GM21786 (cell line): ENCODE measurements around the gene GSE1.

Experiments
- ATAC-seq: cut with Tn5 transposase; IDR thresholded peaks from one replicate; pipeline ENCODE4 v1.9.1; 2021; ENCODE audit not compliant: unreplicated experiment

The GSE1 gene

DNA sequence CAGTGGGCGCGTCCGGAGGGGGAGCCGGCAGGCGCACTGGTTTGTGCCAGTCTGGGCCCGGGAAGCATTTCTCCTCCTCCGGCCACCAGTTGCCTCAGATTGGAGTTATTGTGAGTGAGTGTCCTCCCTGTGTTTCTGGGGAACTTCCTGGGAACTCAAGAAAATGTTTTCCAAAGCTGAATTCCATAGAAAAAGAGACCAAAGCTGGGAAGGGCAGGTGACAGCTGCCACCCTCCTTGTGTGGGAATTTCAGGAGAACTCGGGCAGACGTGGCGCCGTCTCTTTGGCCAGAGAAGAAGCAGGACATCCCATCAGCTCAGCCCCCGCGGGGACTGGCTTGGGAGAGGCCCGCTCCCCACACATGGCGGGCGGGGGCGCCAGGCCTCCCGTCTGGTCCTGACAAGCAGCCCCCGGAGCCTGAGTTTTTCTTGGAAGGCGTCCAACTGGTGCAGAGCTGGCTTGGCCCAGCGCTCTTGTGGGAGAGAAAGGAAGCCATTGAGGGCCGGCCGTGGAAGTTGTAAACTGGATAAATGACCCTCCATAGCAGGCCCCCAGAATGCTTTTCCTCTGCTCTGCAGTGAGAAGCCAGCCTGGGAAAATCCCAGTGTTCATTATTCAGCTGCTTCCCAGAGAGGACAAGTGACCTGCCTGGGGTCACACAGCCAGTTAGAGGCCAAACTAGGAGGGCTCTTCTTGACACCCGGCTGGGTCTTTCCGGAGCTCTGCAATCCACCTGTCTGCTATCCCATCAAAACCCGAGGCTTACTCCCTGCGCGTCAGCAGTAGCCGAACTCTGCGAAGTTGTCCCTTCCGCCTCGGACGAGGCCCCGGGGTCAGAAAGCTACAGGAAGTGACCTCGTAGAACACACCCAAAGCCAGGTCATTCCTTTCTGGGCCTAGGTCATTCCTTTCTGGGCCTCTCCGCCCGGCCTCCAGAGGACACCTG, 39.2 kb upstream of the GSE1 start:
- no peak for ATAC-seq

DNA sequence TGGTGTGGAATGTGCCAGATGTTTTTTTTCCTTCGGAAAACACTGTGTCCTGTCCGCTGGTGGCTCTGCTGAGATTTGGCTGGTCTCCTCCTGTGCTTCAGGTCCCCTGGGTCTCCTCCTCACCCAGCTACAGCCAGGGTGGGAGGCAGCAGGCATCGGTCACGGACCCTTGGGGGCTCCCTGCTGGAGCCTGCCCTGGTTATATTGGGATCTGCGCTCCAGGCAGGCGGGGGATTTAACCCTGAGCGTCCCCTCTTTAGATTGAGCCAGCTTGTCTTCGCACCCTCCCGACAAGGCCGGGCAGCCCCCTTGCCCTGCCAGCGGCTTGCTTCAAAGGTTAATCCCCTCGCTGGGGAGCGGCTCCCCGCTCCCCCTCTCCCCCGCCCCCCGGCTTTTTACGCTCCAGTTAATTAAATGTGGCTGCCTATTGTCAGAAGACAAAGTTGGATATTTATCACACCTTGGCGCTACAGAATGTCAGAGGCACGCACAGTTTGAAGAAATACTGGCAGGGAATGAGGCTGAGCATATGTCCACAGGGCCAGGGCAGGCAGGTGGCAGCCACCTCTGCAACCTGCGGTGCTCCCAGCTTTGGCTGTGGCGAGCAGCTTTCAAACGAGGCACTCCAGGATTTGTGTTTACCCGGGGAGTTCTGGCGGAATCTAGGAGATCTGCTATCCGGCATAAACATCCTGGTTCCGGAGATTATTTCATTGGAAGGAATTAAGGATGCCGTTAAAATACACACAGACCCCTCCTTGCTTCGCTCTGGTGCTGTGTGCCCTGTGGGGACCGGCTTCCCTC, 38.2 kb upstream of the GSE1 start:
- no peak for ATAC-seq

DNA sequence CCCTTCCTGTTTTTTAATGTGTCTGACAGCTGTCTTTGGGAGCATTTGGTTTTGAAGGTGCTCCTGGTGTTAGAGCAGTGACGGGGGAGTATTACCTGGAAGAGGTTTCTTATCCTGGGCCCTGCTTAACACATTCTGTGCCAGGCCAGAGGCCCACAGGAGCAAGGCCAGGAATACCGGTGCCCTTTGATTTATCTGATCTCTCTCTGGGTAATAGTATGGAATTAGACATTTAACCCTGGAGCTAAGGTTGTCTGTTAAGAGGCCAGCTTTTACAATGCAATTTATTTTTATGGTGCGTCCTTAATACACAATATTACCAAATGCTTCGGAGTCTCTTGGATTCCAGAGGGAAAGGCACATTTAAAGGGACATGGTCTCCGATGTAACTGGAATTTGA, 37.2 kb upstream of the GSE1 start:
- ATAC-seq: no peak

DNA sequence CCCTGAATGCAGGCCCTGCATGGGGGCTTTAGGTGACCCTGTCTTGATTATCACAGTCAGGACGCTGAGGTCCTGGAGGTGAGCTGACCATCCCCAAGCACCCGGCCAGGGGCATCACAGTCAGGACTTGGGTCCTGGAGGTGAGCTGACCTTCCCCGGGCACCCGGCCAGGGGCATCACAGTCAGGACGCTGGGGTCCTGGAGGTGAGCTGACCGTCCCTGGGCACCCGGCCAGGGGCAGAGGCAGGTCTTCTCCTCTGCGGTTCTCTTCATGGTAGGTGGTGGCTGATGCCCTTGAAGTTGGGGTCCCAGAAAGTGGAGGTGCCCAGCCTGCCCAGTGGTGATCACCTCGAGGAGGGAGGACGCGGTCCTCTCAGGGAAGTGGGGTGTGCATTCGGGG, 36.2 kb upstream of the GSE1 start:
- ATAC-seq: no peak

DNA sequence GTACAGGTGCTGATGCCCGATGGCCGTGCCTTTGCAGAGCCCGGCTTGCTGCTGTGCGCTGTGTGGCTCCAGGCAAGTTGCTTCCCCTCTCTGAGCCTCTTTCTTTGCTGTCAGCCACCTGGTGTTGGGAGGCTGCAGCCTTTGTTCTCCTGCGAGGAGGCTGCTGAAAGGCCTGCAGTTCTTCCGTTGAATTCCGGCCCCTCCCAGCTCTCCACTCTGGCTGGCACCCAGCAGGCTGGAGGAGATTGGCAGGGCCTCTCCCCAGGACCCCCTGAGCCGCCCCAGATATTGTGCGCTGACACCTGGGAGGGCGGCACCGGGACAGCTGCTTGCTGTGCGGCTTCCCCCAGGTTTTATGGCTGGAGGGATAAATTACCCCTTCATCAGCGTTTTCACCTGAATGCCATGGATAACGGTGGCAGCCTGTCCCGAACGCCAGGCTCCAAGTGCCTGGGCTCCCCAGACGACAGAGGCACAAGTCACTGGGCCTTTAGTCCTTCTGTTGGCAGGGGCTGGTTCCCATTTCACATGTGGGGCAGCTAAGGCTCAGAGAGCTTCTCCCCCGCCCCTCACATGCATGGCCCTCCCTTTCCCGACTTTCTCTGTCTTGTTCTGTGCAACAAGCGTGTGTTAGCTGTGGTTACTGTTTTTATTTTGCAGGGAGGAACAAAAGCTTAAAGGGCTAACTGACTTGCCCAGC, 35.1 kb upstream of the GSE1 start:
- no peak for ATAC-seq

DNA sequence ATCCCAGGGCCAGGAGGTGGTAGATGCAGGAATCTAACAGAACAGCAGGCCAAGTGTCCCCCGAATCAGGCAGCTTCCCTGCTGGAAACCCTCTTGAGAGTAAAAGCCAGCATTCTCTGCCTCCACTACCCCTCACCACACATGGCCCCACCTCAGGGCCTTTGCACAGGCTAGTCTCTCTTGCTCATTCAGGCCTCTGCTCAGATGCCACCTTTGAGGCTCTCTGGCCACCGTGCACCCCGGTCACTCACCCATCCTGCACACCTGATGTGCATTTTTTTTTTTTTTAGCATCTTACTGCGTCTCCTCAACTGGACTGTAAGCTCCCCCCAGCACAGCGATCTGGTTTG, 34.5 kb upstream of the GSE1 start:
- ATAC-seq: no peak

DNA sequence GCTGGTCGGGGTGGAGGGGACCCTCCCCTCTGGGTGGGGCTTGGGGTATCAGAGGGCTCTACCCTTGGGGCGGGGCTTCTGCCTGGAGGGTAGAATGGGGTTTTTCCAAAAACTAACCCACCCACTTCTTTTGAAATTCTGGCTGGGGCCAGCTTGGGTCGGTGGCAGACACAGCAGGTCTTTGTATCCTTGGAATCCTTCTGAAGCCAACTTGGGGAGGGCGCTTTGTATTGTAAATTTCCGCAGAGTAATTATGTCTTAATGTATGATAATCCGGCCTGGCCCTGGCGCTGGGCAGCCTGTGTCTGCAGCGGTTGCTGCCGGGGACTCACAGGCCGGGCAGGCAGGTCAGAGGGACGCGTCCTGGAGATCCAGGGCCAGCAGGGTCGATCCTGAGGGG, 33.9 kb upstream of the GSE1 start:
- ATAC-seq: no peak

DNA sequence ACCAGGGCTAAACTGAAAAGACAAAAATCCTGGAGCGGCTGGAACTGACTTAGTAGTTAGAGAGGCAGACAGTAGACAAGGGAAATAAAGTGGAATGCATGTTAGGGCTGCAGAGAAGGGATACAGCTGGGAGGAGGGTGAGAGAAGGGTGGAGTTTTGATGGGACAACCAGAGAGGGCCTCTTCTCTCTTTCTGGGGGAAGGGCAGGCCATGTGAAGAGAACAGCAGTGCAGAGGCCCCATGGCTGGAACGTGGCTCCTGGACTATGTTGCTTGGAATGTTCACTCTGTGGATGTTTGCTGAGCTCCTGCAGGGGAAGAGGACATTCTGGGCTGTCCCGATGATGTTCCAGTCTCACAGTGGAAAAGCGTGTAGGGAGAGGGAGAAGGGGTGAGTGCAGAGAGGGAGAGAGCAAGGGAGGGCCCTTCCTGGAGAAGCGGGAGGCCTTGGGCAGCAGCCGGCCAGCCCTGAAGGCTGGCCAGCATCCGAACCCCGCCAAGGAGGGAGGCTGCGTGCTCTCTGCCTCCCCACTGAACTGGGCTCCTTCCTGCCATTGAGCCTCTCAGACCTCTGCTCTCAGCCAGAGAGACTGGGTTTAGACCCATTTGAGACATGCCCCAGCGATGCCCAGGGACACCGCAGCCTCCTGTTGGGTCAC, 33.1 kb upstream of the GSE1 start:
- ATAC-seq: no peak

DNA sequence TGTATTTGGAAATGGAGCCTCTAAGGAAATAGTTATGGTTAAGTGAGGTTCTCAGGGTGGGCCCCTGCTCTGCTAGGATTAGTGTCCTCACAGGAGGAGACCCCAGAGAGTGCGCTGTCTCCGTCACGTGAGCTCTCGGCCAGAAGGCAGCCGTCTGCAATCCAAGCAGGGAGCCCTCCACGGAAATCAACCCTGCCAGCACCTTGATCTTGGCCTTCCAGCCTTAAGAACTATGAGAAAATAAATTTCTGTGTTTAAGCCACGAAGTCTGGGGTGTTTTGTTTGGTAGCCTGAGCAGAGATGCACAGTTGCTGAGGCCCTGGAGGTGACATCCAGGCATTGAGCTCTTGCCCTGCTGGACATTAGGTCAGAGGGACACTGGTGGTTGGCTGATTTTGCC, 32.4 kb upstream of the GSE1 start:
- no peak for ATAC-seq

DNA sequence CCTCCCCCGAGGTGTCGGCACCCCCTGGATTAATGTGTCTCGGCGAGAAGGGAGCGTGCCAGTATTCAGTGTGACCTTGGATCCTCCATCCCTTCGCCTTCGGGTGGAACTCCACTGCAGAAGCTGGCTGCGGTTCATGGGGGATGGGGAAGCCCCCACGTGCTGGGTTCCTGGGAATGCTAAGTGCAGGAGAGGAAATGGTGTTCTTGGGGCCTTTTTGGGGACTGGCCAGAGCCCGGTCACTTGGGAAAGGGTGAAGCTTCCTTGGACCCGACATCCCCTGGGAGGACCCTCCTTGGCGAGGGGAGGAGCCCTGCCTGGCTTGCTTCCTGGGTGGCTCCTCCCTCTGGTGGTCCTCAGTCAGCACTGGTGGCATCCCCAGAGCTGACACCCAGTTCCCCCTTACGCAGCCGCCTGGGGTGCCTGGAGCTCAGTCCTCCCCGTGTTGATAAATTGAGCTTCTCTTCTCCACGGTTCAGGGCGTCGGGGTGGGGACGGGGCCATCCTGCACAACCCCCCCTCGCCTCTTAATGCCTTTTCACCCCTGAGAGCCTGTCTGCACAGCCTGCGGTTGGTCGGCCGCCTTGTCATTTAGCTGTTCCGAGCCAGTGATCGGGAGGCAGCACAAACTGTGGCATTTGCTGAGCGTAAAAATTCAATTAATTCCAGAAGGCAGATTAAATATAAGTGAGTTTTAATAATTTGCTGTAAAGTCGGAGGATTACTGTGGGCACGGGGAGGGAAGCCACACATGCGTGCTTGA, 30.7 kb upstream of the GSE1 start:
- no peak for ATAC-seq

DNA sequence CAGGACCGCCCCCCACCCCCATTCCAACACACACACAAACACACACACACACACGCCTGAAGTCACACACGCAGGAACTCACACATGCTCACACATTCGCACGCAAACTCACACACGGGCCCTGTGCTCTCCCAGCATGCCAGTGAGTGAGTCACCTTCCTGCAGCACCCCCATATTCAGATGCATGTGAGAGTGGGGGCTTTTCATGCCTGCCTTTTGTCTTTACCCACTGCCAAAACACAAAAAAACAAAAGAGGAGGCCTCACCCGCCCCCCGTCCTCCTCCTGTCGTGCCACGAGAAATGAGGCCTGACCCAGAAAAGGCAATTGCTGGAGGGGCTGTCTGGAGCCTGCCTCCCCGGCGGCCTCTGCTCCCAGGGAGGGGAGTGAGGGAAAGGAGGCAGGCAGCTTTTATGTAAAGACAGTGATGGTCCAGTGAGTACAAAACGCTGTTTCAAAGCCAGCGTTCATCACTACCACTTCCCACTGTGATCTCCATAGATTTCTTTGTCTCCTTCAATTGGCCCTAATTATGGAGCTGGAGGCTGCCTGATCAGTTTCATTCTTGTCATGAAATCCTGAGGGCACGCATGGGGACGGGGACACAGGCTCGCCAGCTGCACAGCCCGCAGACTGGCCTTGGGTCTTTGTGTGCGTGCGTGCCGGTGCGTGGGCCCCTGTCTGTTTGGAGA, 29.5 kb upstream of the GSE1 start:
- no peak for ATAC-seq

DNA sequence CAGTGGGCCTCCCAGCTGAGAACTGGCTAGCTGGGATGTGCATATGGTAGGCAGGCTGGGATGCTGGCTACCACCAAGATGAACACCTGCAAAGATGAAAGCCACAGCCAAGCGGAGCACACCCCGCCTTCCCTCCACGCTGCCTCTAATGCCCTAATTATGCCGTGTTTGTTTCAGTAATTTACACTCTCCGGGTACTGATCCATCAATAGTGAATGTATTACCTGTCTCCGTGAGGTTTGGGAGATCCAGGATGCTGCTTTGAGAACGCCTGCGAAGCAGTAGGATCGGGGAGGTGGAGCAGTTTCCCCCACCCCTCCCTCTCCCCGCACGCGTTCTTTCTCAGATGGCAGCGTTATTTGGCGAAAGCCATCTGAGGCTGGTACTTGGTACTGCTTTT, 28.9 kb upstream of the GSE1 start:
- ATAC-seq: no peak

DNA sequence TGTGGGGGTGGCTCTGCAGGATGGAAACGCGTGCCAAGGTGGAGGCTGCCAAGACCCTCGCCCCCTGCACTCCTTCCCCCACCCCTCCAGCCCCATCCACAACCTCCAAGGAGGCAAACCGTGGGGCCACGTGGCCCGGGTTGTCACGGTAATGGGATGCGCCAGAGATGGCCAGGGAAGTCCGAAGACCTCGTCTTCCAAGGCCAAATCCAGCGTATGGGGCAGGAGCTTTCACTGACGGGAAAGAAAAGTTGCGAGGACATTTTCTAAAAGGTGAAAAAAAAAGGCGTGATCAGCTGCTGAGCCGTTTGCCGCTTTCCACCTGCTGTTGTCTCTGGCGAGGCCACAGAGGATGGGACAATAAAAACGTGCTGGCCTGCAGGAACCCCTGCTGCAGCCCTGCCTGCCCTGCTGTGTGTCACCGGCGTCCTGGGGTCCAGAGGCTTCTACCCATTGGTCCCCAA, 28.3 kb upstream of the GSE1 start:
- no peak for ATAC-seq

DNA sequence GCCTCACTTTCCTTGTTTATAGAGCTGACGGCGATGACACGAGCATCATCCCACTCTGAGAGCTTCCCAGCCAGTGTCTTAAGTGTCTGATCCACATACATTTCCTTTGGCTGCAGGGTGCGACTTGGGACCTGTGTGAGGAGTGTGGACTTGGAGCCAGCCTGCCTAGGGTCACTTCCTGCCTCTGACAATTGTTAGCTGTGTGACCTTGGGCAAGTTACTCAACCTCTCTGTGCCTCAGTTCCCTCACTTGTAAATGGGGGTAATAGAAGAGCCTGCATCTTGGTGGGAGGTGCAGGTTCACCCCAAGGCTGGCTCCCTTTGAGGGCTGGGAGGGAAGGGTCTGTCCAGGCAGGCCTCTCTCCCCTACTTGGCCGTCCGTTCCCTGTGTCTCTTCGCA, 27.4 kb upstream of the GSE1 start:
- no peak for ATAC-seq

DNA sequence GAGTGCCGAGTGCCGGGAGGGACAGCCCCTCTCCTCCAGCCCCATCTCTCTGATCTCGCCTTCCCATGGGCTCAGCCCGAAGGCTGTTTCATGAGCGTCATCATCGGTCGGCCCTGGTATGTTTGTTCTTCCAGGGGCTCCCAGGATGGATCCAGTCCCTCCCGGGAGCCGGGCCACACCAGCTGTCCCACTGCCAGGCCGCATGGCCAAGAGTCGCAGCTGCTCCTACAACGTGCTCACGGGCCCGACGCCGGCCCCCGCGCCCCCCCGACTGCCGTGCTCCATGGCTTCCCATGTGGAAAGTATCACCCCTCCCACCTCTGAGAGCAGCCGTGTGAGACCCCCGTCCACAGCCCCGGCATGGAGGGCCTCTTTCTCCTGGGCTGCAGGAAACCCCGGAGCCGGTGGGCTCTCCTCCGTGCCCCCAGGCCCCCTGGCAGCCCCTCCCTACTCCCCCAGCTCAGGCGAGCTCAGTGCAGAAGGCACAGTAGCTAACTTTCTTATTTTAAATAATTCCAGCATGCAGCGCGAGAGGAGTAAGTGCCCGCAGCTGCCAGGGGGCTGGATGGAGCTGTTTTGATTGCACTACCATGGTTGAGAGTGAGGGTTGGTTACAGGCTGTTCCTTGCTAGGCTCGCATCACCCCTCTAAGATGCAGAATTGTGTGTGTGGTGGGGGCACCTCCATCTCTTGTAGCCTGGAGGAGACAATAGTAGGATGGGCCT, 26.6 kb upstream of the GSE1 start:
- no peak for ATAC-seq

DNA sequence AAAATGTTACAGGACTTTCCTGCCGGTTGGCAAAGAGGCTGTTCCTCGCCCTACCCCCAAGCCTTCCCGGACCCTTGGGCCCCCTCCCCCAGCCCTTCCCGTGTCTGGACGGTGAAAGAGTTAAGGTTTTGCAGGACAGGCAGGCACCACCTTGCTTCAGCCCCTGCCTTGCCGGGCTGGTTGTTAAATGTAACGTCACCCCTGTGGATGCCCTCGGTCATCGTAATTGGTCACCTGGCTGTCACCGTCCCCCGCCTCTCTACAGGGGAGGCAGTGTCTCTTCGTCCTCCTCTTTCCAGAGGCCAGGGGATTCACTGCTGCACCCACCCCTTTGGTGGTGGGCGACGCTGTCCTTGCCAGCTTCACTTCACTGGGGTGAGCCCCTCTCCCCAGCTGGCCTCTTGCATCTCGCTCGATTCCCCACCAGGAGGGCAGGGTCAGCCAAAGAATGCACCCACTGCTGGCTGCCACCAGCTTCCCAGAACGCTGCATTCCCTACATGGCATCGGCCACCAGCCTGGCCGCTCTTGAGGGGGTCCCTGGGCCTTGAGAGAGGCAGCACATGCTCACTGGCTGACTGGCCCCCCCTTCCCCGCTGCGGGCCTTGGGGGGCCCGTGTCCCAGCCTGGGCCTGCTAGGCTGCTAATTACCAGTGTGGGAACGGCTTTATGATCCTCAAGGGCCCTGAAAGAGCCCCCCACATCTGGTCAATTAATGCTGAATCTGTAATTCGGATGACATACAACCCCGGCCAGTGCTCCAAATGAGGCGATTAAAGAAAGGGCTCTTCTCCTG, 25.2 kb upstream of the GSE1 start:
- no peak for ATAC-seq

DNA sequence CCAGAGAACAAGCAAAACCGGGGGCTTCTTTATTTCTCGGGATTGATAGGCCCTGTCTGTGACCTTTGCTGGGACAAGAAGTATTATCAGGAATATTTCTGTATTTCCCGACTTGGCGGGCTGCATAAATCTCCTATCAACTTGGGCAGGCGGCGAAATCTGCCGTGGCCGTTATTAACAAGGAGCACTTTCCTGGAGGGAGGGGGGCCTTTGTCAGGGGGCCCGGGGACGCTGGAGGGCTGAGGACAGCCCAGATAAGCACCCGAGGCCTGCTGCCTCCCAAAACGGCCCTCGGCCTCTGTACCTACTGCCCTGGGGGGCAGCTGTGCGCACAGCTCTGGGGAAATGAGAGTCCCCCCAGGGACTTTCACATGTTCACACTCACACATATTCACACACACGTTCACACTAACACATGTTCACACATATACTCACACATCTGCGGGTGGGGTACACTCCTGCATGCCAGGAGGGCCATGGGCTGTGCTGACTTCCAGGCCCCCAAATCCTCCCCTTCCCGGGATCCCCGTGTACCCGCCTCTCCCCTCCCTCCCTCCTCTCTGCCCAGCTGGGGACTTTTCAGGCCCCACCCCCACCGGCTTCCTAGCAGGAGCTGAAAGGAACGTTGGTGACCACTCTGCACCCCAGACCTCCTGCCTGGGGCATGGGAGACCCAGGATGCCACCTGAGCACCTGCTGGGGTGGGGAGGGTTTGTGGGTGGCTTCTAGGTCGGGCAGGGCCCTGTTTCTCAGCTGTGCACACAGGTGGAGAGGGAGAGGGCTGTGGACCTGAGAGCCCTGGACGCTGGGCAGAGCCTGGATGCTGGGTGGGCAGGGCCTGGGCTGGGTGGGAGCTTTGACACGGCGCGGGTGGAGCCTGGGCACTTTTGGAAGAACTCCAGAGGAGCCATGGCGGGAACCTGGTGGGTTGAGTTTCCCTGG, 24.3 kb upstream of the GSE1 start:
- no peak for ATAC-seq
